H9 (cell line): ENCODE measurements around the gene CIB4. TPM values are rescaled to one million over a fixed set of nuclear protein-coding genes. Genes with fewer than 3 reads are reported as not detected.

Experiments
- DNase-seq: peaks from one replicate; pipeline ENCODE4 v3.0.0-alpha.2; 2017
- H2AFZ ChIP-seq: one replicate; pipeline ENCODE4 v1.6.1; 2013; ENCODE audit warnings: mild to moderate bottlenecking, low read length, control low read depth, moderate library complexity
- H2AK5ac ChIP-seq: 2 replicates; pipeline ENCODE4 v1.6.1; 2013; ENCODE audit warnings: low read length, control low read depth, mixed read lengths; ENCODE audit not compliant: insufficient read length
- H2BK120ac ChIP-seq: one replicate; pipeline ENCODE4 v1.6.1; 2013; ENCODE audit warnings: low read depth, mild to moderate bottlenecking, low read length, control low read depth, inconsistent platforms; ENCODE audit not compliant: poor library complexity, severe bottlenecking
- H2BK12ac ChIP-seq: 2 replicates; pipeline ENCODE4 v1.6.1; 2013; ENCODE audit warnings: low read length, control low read depth, mixed read lengths, low read depth; ENCODE audit not compliant: insufficient read length
- H2BK15ac ChIP-seq: 2 replicates; pipeline ENCODE4 v1.6.1; 2013; ENCODE audit warnings: low read depth, low read length, control low read depth
- H2BK20ac ChIP-seq: one replicate; pipeline ENCODE4 v1.6.1; 2013; ENCODE audit warnings: low read depth, mild to moderate bottlenecking, low read length, control low read depth, inconsistent platforms; ENCODE audit not compliant: poor library complexity, severe bottlenecking
- H2BK5ac ChIP-seq: 2 replicates; pipeline ENCODE4 v1.6.1; 2013; ENCODE audit warnings: low read length, control low read depth, mixed read lengths; ENCODE audit not compliant: insufficient read length
- H3K14ac ChIP-seq: 2 replicates; pipeline ENCODE4 v1.6.1; 2013; ENCODE audit warnings: low read length, control low read depth; ENCODE audit not compliant: insufficient read depth
- H3K18ac ChIP-seq: 2 replicates; pipeline ENCODE4 v1.6.1; 2013; ENCODE audit warnings: low read depth, mild to moderate bottlenecking, mixed read lengths, low read length, control low read depth; ENCODE audit not compliant: insufficient read length
- H3K23ac ChIP-seq: 2 replicates; pipeline ENCODE4 v1.6.1; 2013; ENCODE audit warnings: low read length, control low read depth, mixed read lengths, low read depth; ENCODE audit not compliant: insufficient read length
- H3K23me2 ChIP-seq: 2 replicates; pipeline ENCODE4 v1.6.1; 2013; ENCODE audit warnings: low read depth, mild to moderate bottlenecking, mixed read lengths, low read length, control low read depth; ENCODE audit not compliant: insufficient read length, poor library complexity, severe bottlenecking
- H3K27ac ChIP-seq: 2 replicates; pipeline ENCODE4 v1.5.1; 2013; ENCODE audit warnings: low read length, control low read depth, mixed read lengths, low read depth; ENCODE audit not compliant: insufficient read length
- H3K27me3 ChIP-seq: 2 replicates; pipeline ENCODE4 v1.6.1; 2013; ENCODE audit warnings: low read length, control low read depth, inconsistent platforms; ENCODE audit not compliant: insufficient read depth
- H3K4ac ChIP-seq: 2 replicates; pipeline ENCODE4 v1.6.1; 2013; ENCODE audit warnings: low read depth, mild to moderate bottlenecking, control low read depth, inconsistent platforms, low read length, moderate library complexity
- H3K4me1 ChIP-seq: 2 replicates; pipeline ENCODE4 v1.6.1; 2013; ENCODE audit warnings: low read length, control low read depth, inconsistent platforms; ENCODE audit not compliant: insufficient read depth
- H3K4me2 ChIP-seq: 2 replicates; pipeline ENCODE4 v1.6.1; 2013; ENCODE audit warnings: low read length, control low read depth, mixed read lengths; ENCODE audit not compliant: insufficient read length, insufficient read depth
- H3K56ac ChIP-seq: 2 replicates; pipeline ENCODE4 v1.6.1; 2013; ENCODE audit warnings: low read depth, mild to moderate bottlenecking, mixed read lengths, low read length, control low read depth; ENCODE audit not compliant: insufficient read length
- H3K79me1 ChIP-seq: 2 replicates; pipeline ENCODE4 v1.6.1; 2013; ENCODE audit warnings: low read depth, mild to moderate bottlenecking, moderate library complexity, low read length, control low read depth, inconsistent platforms; ENCODE audit not compliant: insufficient read depth, poor library complexity, severe bottlenecking
- H3K79me2 ChIP-seq: 2 replicates; pipeline ENCODE4 v1.6.1; 2013; ENCODE audit warnings: low read length, control low read depth, inconsistent platforms; ENCODE audit not compliant: insufficient read depth
- H3K9ac ChIP-seq: 2 replicates; pipeline ENCODE4 v1.6.1; 2013; ENCODE audit warnings: low read length, control low read depth, mixed read lengths; ENCODE audit not compliant: insufficient read length; ENCODE audit errors: extremely low read depth
- H3K9me3 ChIP-seq: one replicate; pipeline ENCODE4 v1.6.1; 2013; ENCODE audit warnings: low read depth, low read length, inconsistent platforms; ENCODE audit not compliant: control insufficient read depth
- H3T11ph ChIP-seq: one replicate; pipeline ENCODE4 v1.6.1; 2013; ENCODE audit warnings: mild to moderate bottlenecking, low read length, control low read depth, inconsistent platforms
- H4K20me1 ChIP-seq: one replicate; pipeline ENCODE4 v1.6.1; 2013; ENCODE audit not compliant: control insufficient read depth, insufficient read length, insufficient read depth
- H4K5ac ChIP-seq: 2 replicates; pipeline ENCODE4 v1.6.1; 2013; ENCODE audit warnings: low read depth, mild to moderate bottlenecking, mixed read lengths, low read length, control low read depth; ENCODE audit not compliant: insufficient read length
- H4K8ac ChIP-seq: replicated peaks from 2 replicates; pipeline ENCODE4 v1.6.1; 2013; ENCODE audit warnings: low read length, control low read depth, mixed read lengths, low read depth; ENCODE audit not compliant: insufficient read length
- H4K91ac ChIP-seq: 2 replicates; pipeline ENCODE4 v1.6.1; 2013; ENCODE audit warnings: low read depth, mild to moderate bottlenecking, moderate library complexity, mixed read lengths, low read length, control low read depth; ENCODE audit not compliant: insufficient read length
- H3K27ac Mint-ChIP-seq, 3 experiments: 2 replicates in 2 of 3; 3 replicates in 1 of 3; pipeline ENCODE4 v1.8.0; 2020 to 2021; ENCODE audit warnings: mixed read lengths in 3 of 3, mild to moderate bottlenecking in 1 of 3, moderate library complexity in 1 of 3
- H3K27me3 Mint-ChIP-seq: 2 replicates; pipeline ENCODE4 v1.8.0; 2021; ENCODE audit warnings: low read depth, mild to moderate bottlenecking, moderate library complexity, mixed read lengths
- H3K36me3 Mint-ChIP-seq, 3 experiments: 2 replicates in 2 of 3; 3 replicates in 1 of 3; pipeline ENCODE4 v1.8.0; 2020 to 2021; ENCODE audit warnings: low read depth in 3 of 3, mixed read lengths in 3 of 3; ENCODE audit not compliant: insufficient read depth in 1 of 3
- H3K4me1 Mint-ChIP-seq, 2 experiments: 2 replicates each; pipeline ENCODE4 v1.8.0; 2020; ENCODE audit warnings: mixed read lengths in 2 of 2
- H3K4me3 Mint-ChIP-seq, 2 experiments: 2 replicates in 1 of 2; 3 replicates in 1 of 2; pipeline ENCODE4 v1.8.0; 2020 to 2021; ENCODE audit warnings: mild to moderate bottlenecking in 2 of 2, mixed read lengths in 2 of 2, moderate library complexity in 1 of 2
- H3K9me3 Mint-ChIP-seq, 2 experiments: 2 replicates in 1 of 2; 3 replicates in 1 of 2; pipeline ENCODE4 v1.8.0; 2020; ENCODE audit warnings: mild to moderate bottlenecking in 2 of 2, mixed read lengths in 2 of 2, moderate library complexity in 1 of 2
- WGBS: extraction: QIAGEN DNeasy Blood & Tissue Kit; methylation state at CpG from one replicate; pipeline ENCODE4 v1.1.7; 2013; ENCODE audit warnings: missing lambda C conversion rate, low lambda C conversion rate, mixed read lengths; ENCODE audit not compliant: insufficient read length; ENCODE audit errors: extremely low coverage; 5-methylcytosine and 5-hydroxymethylcytosine counted together
- total RNA-seq: library from RNA; stranded (reverse); gene quantifications from 2 replicates; pipeline ENCODE4 v1.2.1, GENCODE V29; 2021
- TF ChIP-seq, protein P1 (sequence below): fragments of 200-600 bp; sonication (generic); conservative IDR thresholded peaks from 3 replicates; pipeline ENCODE4 v1.8.0; 2021; ENCODE audit warnings: antibody characterized with exemption, mild to moderate bottlenecking

Gene CIB4
- total RNA-seq, 1 experiment from 2014 or later: not detected

DNA sequence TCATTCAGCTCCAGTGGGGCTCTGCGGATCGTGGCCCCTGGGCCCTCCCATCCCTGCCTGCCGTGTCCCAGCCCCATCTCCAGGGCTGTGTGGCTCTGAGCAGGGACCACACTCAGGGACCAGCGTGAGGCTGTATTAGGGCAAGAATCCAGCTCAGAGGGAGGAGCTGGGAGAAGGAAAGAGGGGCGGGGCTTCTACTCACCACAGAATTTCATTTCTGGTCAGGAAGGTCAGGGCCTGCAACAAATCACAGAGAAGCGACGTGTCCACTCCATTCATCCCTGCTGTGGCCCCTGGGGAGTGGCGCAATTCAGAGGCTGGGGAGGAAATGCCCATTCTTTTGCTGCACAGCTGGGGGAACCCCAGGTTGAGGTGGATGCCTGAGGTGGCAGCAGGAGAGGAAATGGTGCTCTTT lies 828 bp downstream of the CIB4 start:
- peaks cover 18 to 25% of the 10 kb centered on the region in 2 experiments for H3K4me1 Mint-ChIP-seq

More for the DNA sequence above, 828 bp downstream of the CIB4 start:
- Mint-ChIP-seq H3K27me3 (peaks cover 18% of the 10 kb centered on the region), H3K27ac (peak overlapping the region in 1 of 3 experiments; percentile 8; a peak in 2 of 7 replicates), H3K4me3 (no peak overlapping the region), H3K9me3 (no peaks in the 10 kb centered on the region), H3K36me3 (no peaks in the 10 kb centered on the region)
- no peaks in the 10 kb centered on the region for H3K79me1 ChIP-seq
- H3K18ac ChIP-seq: no peak overlapping the region
- H3K9ac ChIP-seq: no peak overlapping the region
- no peak overlapping the region for H2AK5ac ChIP-seq
- no peak overlapping the region for H2BK20ac ChIP-seq
- DNase-seq: peak; percentile 58
- H3K4me1 ChIP-seq: no peaks in the 10 kb centered on the region
- H3K23me2 ChIP-seq: no peaks in the 10 kb centered on the region
- no peak overlapping the region for H3K56ac ChIP-seq
- TF ChIP-seq, protein P1, sequence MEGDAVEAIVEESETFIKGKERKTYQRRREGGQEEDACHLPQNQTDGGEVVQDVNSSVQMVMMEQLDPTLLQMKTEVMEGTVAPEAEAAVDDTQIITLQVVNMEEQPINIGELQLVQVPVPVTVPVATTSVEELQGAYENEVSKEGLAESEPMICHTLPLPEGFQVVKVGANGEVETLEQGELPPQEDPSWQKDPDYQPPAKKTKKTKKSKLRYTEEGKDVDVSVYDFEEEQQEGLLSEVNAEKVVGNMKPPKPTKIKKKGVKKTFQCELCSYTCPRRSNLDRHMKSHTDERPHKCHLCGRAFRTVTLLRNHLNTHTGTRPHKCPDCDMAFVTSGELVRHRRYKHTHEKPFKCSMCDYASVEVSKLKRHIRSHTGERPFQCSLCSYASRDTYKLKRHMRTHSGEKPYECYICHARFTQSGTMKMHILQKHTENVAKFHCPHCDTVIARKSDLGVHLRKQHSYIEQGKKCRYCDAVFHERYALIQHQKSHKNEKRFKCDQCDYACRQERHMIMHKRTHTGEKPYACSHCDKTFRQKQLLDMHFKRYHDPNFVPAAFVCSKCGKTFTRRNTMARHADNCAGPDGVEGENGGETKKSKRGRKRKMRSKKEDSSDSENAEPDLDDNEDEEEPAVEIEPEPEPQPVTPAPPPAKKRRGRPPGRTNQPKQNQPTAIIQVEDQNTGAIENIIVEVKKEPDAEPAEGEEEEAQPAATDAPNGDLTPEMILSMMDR: no peak
- no peak overlapping the region for H4K8ac ChIP-seq
- no peak overlapping the region for H2BK5ac ChIP-seq
- H2AFZ ChIP-seq: no peak overlapping the region
- no peak overlapping the region for H2BK120ac ChIP-seq
- no peak overlapping the region for H4K91ac ChIP-seq
- no peak overlapping the region for H2BK15ac ChIP-seq
- no peaks in the 10 kb centered on the region for H3K9me3 ChIP-seq
- H3K4me2 ChIP-seq: no peak overlapping the region
- H3K79me2 ChIP-seq: no peaks in the 10 kb centered on the region
- no peaks in the 10 kb centered on the region for H4K20me1 ChIP-seq
- no peak overlapping the region for H3K14ac ChIP-seq
- H3T11ph ChIP-seq: no peak overlapping the region
- H3K4ac ChIP-seq: no peak overlapping the region
- no peak overlapping the region for H3K27ac ChIP-seq
- H3K27me3 ChIP-seq: no peaks in the 10 kb centered on the region
- H2BK12ac ChIP-seq: no peak overlapping the region
- no peak overlapping the region for H4K5ac ChIP-seq
- no CpG with 5 or more reads among the region's 8 CpGs for WGBS
- no peak overlapping the region for H3K23ac ChIP-seq
